ENCODE measurements around the gene SIKE1. TPM values are rescaled to one million over a fixed set of nuclear protein-coding genes. Genes with fewer than 3 reads are reported as not detected.
"Not testable (repeated sequence)": the region's sequence is repeated elsewhere in the genome, so short reads cannot be mapped to it uniquely, and the experiment has no call there.

SIKE1 gene
- total RNA-seq, 1 experiment from 2014 or later: 41.9 TPM

GRCh38 chr1:114782476-114782875 lies 2.0 kb upstream of the SIKE1 start:
- CTCF ChIA-PET: no interaction called here
- DNase-seq: no peak
- Histone ChIP-seq H3K4me3 (ENCODE audit: low read depth, low read length) (no peak overlapping the region), H3K27me3 (replicated peaks; ENCODE audit: control insufficient read depth, insufficient read depth, low read length) (no peaks in the 10 kb centered on the region), H3K36me3 (ENCODE audit: control insufficient read depth, insufficient read depth, low read length) (no peaks in the 10 kb centered on the region), H3K4me1 (0 out of 2 replicates have a peak, but pooled peaks cover 2% of the 10 kb centered on the region), H3K9me3 (no peaks in the 10 kb centered on the region)
- Mint-ChIP-seq H3K4me1 (ENCODE audit: low read depth, unreplicated experiment) (no peaks in the 10 kb centered on the region), H3K27ac (ENCODE audit: unreplicated experiment) (no peak overlapping the region), H3K9me3 (ENCODE audit: unreplicated experiment) (peaks cover 8% of the 10 kb centered on the region), H3K36me3 (ENCODE audit: insufficient read depth, unreplicated experiment) (peaks cover 14% of the 10 kb centered on the region), H3K4me3 (ENCODE audit: unreplicated experiment) (no peak overlapping the region), H3K27me3 (ENCODE audit: insufficient read depth, unreplicated experiment) (no peaks in the 10 kb centered on the region)
- POLR2A ChIA-PET: no interaction called here
- no peak for TF ChIP-seq CTCF (IDR thresholded peaks at IDR 0.05; ENCODE audit: insufficient read depth in 1 of 2, low read depth in 1 of 2, low read length in 1 of 2, severe bottlenecking in 1 of 2, unreplicated experiment in 1 of 2)
- no TSS peak for BruUV-seq (replicated peaks)
- intact Hi-C loops (cut with micrococcal nuclease; ENCODE audit: unreplicated experiment): no loop called here

- peaks cover 14% of the 10 kb centered on the region for H3K36me3 Mint-ChIP-seq (ENCODE audit: insufficient read depth, unreplicated experiment)
- peak overlapping the region; percentile 100 for H3K27ac Mint-ChIP-seq (ENCODE audit: unreplicated experiment)
- no peak for TF ChIP-seq CTCF (IDR thresholded peaks at IDR 0.05; ENCODE audit: insufficient read depth in 1 of 2, low read depth in 1 of 2, low read length in 1 of 2, severe bottlenecking in 1 of 2, unreplicated experiment in 1 of 2)
- peak overlapping the region; percentile 56 for H3K4me3 ChIP-seq (ENCODE audit: low read depth, low read length)
- intact Hi-C loops (cut with micrococcal nuclease; ENCODE audit: unreplicated experiment): loop anchor here (1.0 kb wide), 1 partner anchor 22 kb away; the partner anchor contains the start of gene CSDE1
- H3K4me1 ChIP-seq: 0 out of 2 replicates have a peak, but pooled peaks cover 2% of the 10 kb centered on the region
- H3K9me3 ChIP-seq: no peaks in the 10 kb centered on the region
- DNase-seq: no peak
- H3K36me3 ChIP-seq (ENCODE audit: control insufficient read depth, insufficient read depth, low read length): no peaks in the 10 kb centered on the region
- ChIA-PET CTCF (no interaction called here), POLR2A (interaction anchor here (1.5 kb wide), 1 partner anchor 22 kb away, joined by 4 read pairs; the partner anchor contains the start of gene CSDE1)
- H3K27me3 Mint-ChIP-seq (ENCODE audit: insufficient read depth, unreplicated experiment): no peaks in the 10 kb centered on the region
- H3K9me3 Mint-ChIP-seq (ENCODE audit: unreplicated experiment): no peaks in the 10 kb centered on the region
- H3K27me3 ChIP-seq (replicated peaks; ENCODE audit: control insufficient read depth, insufficient read depth, low read length): no peaks in the 10 kb centered on the region
- H3K4me1 Mint-ChIP-seq (ENCODE audit: low read depth, unreplicated experiment): no peaks in the 10 kb centered on the region
- peak overlapping the region; percentile 100 for H3K4me3 Mint-ChIP-seq (ENCODE audit: unreplicated experiment)
- TSS peak; percentile 45 for BruUV-seq (replicated peaks)
These were observed 763 bp downstream of the SIKE1 start for GRCh38 chr1:114779722-114780121.

- H3K27ac Mint-ChIP-seq (ENCODE audit: unreplicated experiment); CTCF ChIA-PET; intact Hi-C loops (cut with micrococcal nuclease; ENCODE audit: unreplicated experiment); H3K4me1 Mint-ChIP-seq (ENCODE audit: low read depth, unreplicated experiment); H3K27me3 Mint-ChIP-seq (ENCODE audit: insufficient read depth, unreplicated experiment); H3K4me3 ChIP-seq (ENCODE audit: low read depth, low read length); H3K4me3 Mint-ChIP-seq (ENCODE audit: unreplicated experiment); H3K27me3 ChIP-seq (replicated peaks; ENCODE audit: control insufficient read depth, insufficient read depth, low read length); H3K9me3 ChIP-seq; H3K36me3 ChIP-seq (ENCODE audit: control insufficient read depth, insufficient read depth, low read length); H3K9me3 Mint-ChIP-seq (ENCODE audit: unreplicated experiment); H3K4me1 ChIP-seq; DNase-seq; POLR2A ChIA-PET; BruUV-seq (replicated peaks): not testable (repeated sequence)
- peaks cover 23% of the 10 kb centered on the region for H3K36me3 Mint-ChIP-seq (ENCODE audit: insufficient read depth, unreplicated experiment)
These were observed 3.8 kb downstream of the SIKE1 start for GRCh38 chr1:114776726-114777125.

- intact Hi-C loops (cut with micrococcal nuclease; ENCODE audit: unreplicated experiment): no loop called here
- Histone ChIP-seq H3K9me3 (no peaks in the 10 kb centered on the region), H3K36me3 (ENCODE audit: control insufficient read depth, insufficient read depth, low read length) (no peaks in the 10 kb centered on the region), H3K27me3 (replicated peaks; ENCODE audit: control insufficient read depth, insufficient read depth, low read length) (no peaks in the 10 kb centered on the region), H3K4me3 (ENCODE audit: low read depth, low read length) (no peak overlapping the region), H3K4me1 (no peaks in the 10 kb centered on the region)
- no peaks in the 10 kb centered on the region for H3K9me3 Mint-ChIP-seq (ENCODE audit: unreplicated experiment)
- POLR2A ChIA-PET: no interaction called here
- BruUV-seq (replicated peaks): no TSS peak
- peaks cover 9% of the 10 kb centered on the region for H3K36me3 Mint-ChIP-seq (ENCODE audit: insufficient read depth, unreplicated experiment)
- no peak overlapping the region for H3K4me3 Mint-ChIP-seq (ENCODE audit: unreplicated experiment)
- no peak overlapping the region for H3K27ac Mint-ChIP-seq (ENCODE audit: unreplicated experiment)
- H3K4me1 Mint-ChIP-seq (ENCODE audit: low read depth, unreplicated experiment): no peaks in the 10 kb centered on the region
- no peak for DNase-seq
- CTCF ChIA-PET: no interaction called here
- H3K27me3 Mint-ChIP-seq (ENCODE audit: insufficient read depth, unreplicated experiment): no peaks in the 10 kb centered on the region
- no peak for TF ChIP-seq CTCF (IDR thresholded peaks at IDR 0.05; ENCODE audit: insufficient read depth in 1 of 2, low read depth in 1 of 2, low read length in 1 of 2, severe bottlenecking in 1 of 2, unreplicated experiment in 1 of 2)
These were observed 8.5 kb downstream of the SIKE1 start for GRCh38 chr1:114771992-114772391.

Data from Caco-2 (cell line).